Inflammatory macrophage treated with lipopolysaccharide for 1 hour (primary cell): ENCODE measurements around the gene TBATA.

ENCODE experiments used
- DNase-seq, 2 donors: peaks; one replicate each; pipeline ENCODE4 v3.0.0-alpha.2; 2020 to 2022

The TBATA gene

DNA sequence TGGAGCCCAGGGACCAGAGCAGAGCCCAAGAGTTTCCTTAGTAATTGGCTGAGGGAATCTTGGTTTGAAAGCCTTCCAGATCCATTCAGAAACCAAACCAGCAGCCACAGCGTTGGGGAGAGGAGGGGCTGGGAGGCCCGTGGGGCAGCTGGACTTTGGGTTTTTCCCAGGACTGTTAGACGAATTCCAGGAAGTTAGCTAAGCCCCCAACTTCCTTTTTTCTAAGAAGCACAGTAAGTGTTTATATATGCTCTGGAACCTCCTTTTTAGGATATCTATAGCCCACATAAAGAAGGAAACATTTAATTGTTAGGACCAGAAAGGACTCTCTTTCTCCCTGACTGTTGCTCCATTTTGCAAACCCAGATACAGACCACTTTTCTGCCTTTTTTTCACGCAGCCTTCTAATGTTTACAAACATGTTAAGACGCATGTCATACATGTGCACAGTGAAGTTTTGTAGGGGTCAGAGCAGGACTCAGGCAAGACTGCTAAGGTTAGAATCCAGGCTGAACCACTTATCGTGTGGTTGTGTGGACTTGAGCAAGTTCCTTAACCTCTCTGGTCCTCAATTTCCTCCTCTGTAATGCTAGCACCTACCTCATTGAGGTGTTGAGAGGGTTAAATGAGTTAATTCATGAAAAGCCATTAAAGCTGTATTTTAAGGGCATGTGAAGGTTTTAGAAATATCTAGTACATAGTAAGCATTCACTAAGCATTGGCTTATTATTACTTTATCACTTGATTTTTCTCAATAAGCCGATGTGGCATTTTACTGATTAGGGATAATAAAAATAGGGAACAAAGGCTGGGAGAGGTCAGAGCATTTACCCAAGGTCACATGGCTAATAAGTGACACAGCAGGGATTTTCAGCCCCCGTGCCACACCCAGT lies 42.4 kb downstream of the TBATA start:
- peak; percentile 86 to 89 for DNase-seq

DNA sequence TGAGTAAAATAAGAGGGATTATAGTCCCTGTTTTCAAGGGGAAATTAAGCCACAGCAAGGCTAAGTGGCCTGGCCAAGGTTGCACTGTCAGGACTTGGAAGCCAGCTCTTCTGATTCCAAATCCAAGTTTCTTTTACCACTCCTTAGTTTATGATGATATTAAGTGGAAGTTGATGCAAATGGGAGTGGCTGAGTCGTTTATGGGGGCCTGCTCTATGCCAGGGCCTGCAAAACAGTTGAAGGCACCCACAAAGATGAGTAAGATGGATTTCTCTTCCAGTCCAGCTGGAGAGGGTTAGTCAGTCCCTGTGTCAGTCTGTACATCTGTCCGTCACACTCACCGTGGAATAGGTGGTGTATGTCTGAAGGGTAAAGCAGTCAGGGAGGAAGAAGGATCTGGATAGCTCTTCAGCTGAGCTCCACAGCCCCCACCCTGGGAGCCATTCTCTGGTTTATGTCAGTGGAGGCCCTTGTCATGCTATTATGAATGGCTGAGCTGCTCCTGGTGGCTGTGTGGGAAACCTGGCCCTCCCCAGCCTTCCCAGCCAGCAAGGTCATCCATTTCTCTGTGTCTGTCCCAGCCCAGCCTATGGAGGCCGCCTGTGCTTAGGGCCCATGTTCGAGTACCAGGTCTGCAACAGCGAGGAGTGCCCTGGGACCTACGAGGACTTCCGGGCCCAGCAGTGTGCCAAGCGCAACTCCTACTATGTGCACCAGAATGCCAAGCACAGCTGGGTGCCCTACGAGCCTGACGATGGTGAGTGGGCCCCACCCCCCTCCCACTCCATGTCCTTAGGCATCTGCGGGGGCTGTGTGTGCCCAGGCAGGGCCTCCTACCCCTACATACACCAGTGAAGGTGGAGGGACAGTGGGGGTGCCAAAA lies 44.5 kb downstream of the TBATA start:
- no peak for DNase-seq

- no peak for DNase-seq
Measured at GRCh38 chr10:70738761-70739121, 46.4 kb downstream of the TBATA start.

- no peak for DNase-seq
Measured at GRCh38 chr10:70738006-70738760, 47.0 kb downstream of the TBATA start.

DNA sequence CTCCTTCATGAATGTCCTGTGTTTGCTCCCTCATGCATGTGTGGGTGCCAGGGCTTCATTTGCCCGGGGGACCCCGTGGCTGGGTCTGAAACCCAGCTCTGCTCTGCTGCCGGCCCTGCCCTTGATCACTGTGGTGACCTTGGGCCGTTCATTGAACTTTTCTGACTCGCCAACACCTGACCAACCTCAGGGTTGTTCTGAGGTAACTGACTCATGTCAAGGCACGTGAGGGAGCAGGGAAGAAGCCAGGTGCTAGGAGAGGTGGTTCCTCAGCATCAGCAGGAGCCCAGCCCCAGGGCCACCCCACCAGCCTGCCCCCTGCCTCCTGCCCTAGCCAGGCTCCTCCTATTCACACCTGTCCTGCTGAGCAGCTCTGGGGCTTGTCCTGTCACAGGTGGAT lies 47.9 kb downstream of the TBATA start:
- no peak for DNase-seq

- DNase-seq = no peak
Measured at GRCh38 chr10:70736525-70736924, 48.7 kb downstream of the TBATA start.

- DNase-seq = no peak
Measured at GRCh38 chr10:70735161-70735560, 50.0 kb downstream of the TBATA start.

- DNase-seq = no peak
Measured at GRCh38 chr10:70733051-70733450, 52.1 kb downstream of the TBATA start.

DNA sequence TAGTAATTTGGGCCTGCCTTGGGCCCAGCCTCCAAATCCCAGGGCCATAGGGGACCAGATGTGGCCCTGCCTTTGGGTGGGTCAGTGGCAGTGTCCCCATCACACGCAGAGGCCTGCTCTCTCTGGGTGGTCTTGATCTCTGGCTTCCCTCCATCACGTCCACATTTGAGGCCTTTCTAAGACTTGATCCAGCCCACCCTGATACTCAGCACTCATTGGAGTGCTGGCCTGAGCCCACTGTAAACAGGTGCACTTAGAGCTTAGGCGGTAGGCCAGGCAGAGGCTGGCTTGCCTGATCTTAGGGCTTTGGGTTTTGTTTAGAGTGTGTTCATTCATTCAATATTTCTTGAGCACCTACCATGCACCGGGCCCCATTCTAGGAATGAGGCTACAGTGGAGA lies 52.6 kb downstream of the TBATA start:
- no peak for DNase-seq

- DNase-seq = no peak
Measured at GRCh38 chr10:70730955-70731354, 54.2 kb downstream of the TBATA start.

DNA sequence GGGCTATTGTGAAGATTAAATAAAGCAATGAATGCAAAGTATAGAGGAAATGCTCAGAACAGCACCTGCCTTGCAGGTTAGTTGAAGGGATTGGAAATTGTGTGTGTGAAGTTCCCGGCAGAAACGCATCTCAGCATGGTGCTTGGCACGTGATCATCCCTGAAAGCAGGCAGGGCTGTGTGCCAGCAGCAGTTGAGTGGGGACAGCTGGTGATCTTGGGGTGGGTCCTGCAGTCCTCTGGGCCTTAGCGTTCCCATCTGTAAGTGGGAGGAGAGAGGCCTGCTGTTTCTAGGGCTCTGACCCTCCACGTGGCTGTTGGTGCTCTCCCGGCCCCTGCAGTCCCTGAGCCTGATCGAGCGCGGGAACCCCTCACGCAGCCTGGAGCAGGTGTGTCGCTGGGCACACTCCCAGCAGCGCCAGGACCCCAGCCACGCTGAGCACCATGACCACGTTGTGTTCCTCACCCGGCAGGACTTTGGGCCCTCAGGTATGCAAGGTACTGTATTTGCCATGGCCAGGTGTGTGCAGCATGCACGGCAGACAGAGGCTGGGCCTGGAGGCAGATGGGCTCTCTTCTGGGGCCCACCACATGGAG lies 55.3 kb downstream of the TBATA start:
- DNase-seq = no peak

DNA sequence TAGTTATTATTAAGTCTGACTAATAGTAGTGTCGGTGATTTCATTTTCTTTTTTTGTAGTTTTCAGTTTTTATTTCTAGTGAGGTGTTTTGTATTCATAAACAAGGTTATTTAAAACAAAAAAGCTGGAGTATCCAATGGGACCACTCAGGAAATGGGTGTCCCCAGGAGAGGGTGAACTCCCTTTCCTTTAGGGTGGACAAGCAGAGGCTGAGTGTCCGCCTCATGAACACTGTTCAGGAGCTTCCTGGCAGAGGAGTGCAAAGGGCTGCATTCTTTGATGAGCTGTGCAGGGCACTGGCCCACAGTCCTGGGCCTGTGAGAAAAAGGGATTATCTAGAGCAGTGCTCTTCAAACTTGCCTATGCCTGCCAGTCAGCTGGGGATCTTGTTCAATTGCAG lies 56.8 kb downstream of the TBATA start:
- no peak for DNase-seq

- no peak for DNase-seq
Measured at GRCh38 chr10:70726909-70727495, 58.2 kb downstream of the TBATA start.

DNA sequence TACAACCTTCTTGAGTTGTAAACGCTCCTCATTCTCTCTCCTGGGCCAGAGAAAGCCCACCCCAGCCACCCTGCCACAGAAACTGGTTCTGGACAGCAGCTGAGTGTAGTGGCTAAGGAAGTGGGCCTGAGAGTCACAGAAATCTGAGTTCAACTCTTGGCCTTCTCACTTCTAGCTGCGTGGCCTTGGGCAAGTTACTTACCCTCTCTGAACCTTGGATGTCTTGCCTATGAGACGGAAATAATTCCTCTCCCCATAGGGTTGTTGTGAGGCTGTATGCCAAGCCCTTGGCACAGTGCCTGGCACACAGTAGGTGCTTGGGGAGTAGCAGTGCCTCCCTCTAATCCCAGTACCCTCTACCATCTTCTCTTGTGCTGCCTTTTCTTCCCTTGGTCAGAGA lies 61.4 kb downstream of the TBATA start:
- no peak for DNase-seq

- DNase-seq = peak in 1 of 2 donors; percentile 15
Measured at GRCh38 chr10:70722820-70723424, 62.3 kb downstream of the TBATA start.
